Measurements from ENCODE around the gene CLPTM1. TPM values are rescaled to one million over a fixed set of nuclear protein-coding genes. Genes with fewer than 3 reads are reported as not detected.
A peak's percentile ranks its signal among the peaks of the same experiment; 100 is the strongest.

CLPTM1 gene
- total RNA-seq, result 17.9 and 24.2 TPM in 2 replicates

DNA sequence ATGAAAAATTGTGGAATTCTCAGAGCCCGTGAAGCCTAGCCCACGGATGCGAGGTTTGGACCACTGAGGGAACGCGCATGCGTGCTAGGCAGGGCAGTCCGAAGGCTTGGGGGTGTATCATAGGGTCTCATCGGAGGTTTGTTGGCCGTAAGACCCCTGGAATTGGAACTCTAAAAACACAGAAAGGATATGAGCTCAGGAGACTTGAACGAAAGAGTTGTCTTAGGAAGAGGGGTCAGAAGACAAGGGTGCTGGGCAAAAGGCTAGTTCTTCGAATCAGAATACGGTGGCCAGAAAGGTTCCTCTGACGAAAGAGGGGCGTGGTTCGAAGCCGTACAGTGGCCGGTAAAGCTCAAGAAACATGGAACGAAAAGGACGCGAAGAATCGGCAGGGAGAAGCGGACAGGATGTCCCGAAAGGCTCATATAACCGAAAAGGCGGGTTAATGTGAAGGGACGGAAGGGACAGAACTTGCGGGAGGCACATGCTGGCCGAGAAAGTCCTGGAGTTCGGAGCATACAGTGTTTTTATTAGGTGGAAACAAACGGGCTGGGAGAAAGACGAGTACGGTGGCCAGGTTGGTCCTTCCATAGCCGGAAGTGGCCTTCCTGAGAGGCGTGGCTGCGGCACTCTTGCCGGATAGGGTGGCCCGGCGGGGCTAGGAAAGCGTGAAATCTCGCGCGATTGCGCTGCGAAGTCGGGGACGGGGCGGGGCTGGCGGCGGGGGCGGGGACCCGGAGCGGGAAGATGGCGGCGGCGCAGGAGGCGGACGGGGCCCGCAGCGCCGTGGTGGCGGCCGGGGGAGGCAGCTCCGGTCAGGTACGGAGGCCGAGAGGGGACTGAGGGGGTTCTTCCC, at the start of gene CLPTM1:
TSS of gene CLPTM1 (plus strand) at position 732 of the 856 bp plus-strand sequence. CDS start at position 748, 16 bp downstream.
- TF ChIP-seq CTCF (IDR thresholded peaks at IDR 0.05; ENCODE audit: insufficient read depth, low read length, severe bottlenecking), result no peak
- Histone ChIP-seq H3K36me3 (ENCODE audit: control insufficient read depth, insufficient read depth, low read length) (no peaks in the 10 kb centered on the region), H3K27me3 (ENCODE audit: control insufficient read depth, insufficient read depth, low read length) (no peaks in the 10 kb centered on the region), H3K4me3 (ENCODE audit: low read depth, low read length) (peak within 1 kb of the TSS; percentile 85)
- FAIRE-seq (no peak), DNase-seq (ENCODE audit: low read depth) (peak; percentile 89)

GRCh38 chr19:44905437-44906160, 49.6 kb upstream of the CLPTM1 start, which contains the start of gene APOE:
Gene APOE (plus strand): TSS chr19:44905796. CDS start chr19:44906625, 829 bp downstream.
- FAIRE-seq, result no peak
- H3K36me3 ChIP-seq (ENCODE audit: control insufficient read depth, insufficient read depth, low read length), result peaks cover 11% of the 10 kb centered on the region
- no peaks in the 10 kb centered on the region for H3K27me3 ChIP-seq (ENCODE audit: control insufficient read depth, insufficient read depth, low read length)
- H3K4me3 ChIP-seq (ENCODE audit: low read depth, low read length), result peak within 1 kb of the TSS; percentile 26
- no peak for TF ChIP-seq CTCF (IDR thresholded peaks at IDR 0.05; ENCODE audit: insufficient read depth, low read length, severe bottlenecking)
- no peak for DNase-seq (ENCODE audit: low read depth)

DNA sequence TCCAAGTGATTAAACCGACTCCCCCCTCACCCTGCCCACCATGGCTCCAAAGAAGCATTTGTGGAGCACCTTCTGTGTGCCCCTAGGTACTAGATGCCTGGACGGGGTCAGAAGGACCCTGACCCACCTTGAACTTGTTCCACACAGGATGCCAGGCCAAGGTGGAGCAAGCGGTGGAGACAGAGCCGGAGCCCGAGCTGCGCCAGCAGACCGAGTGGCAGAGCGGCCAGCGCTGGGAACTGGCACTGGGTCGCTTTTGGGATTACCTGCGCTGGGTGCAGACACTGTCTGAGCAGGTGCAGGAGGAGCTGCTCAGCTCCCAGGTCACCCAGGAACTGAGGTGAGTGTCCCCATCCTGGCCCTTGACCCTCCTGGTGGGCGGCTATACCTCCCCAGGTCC, 47.6 kb upstream of the CLPTM1 start:
- no peaks in the 10 kb centered on the region for H3K27me3 ChIP-seq (ENCODE audit: control insufficient read depth, insufficient read depth, low read length)
- FAIRE-seq (no peak), DNase-seq (ENCODE audit: low read depth) (no peak)
- H3K4me3 ChIP-seq (ENCODE audit: low read depth, low read length), result no peak overlapping the region
- TF ChIP-seq CTCF (IDR thresholded peaks at IDR 0.05; ENCODE audit: insufficient read depth, low read length, severe bottlenecking), result no peak
- H3K36me3 ChIP-seq (ENCODE audit: control insufficient read depth, insufficient read depth, low read length), result peaks cover 4% of the 10 kb centered on the region

GRCh38 chr19:44908074-44908835, 46.9 kb upstream of the CLPTM1 start:
- TF ChIP-seq CTCF (IDR thresholded peaks at IDR 0.05; ENCODE audit: insufficient read depth, low read length, severe bottlenecking), result no peak
- DNase-seq (ENCODE audit: low read depth), result no peak

GRCh38 chr19:44908836-44909261, 46.3 kb upstream of the CLPTM1 start:
- no peak for FAIRE-seq
- DNase-seq (ENCODE audit: low read depth), result no peak
- Histone ChIP-seq H3K27me3 (ENCODE audit: control insufficient read depth, insufficient read depth, low read length) (no peaks in the 10 kb centered on the region), H3K4me3 (ENCODE audit: low read depth, low read length) (no peak overlapping the region), H3K36me3 (ENCODE audit: control insufficient read depth, insufficient read depth, low read length) (no peaks in the 10 kb centered on the region)
- no peak for TF ChIP-seq CTCF (IDR thresholded peaks at IDR 0.05; ENCODE audit: insufficient read depth, low read length, severe bottlenecking)

More at GRCh38 chr19:44908074-44908835, 46.9 kb upstream of the CLPTM1 start:
- Histone ChIP-seq H3K27me3 (ENCODE audit: control insufficient read depth, insufficient read depth, low read length) (no peaks in the 10 kb centered on the region), H3K36me3 (ENCODE audit: control insufficient read depth, insufficient read depth, low read length) (no peaks in the 10 kb centered on the region), H3K4me3 (ENCODE audit: low read depth, low read length) (no peak overlapping the region)
- FAIRE-seq, result no peak
